Transverse colon (tissue), 4 donors: Measurements from ENCODE around the gene CTDNEP1. TPM values are rescaled to one million over a fixed set of nuclear protein-coding genes. Genes with fewer than 3 reads are reported as not detected.

ENCODE experiments used
- DNase-seq: peaks from one replicate; pipeline ENCODE4 v3.0.0-alpha.2; 2019
- H3K27ac ChIP-seq, 4 donors: fragments of 200-600 bp; sonication (generic); 2 replicates each; pipeline ENCODE4 v1.5.1; 2016 to 2018; ENCODE audit warnings: inconsistent platforms in 4 of 4
- H3K27me3 ChIP-seq: fragments of 200-600 bp; sonication (generic); 2 replicates; pipeline ENCODE4 v1.5.1; 2017; ENCODE audit warnings: inconsistent platforms
- H3K36me3 ChIP-seq, 4 donors: fragments of 200-600 bp; sonication (generic); 2 replicates each; pipeline ENCODE4 v1.5.1; 2017 to 2019; ENCODE audit warnings: inconsistent platforms in 4 of 4
- H3K4me1 ChIP-seq, 4 donors: fragments of 200-600 bp; sonication (generic); 2 replicates each; pipeline ENCODE4 v1.5.1; 2017 to 2020; ENCODE audit warnings: inconsistent platforms in 4 of 4
- H3K4me3 ChIP-seq, 4 donors: fragments of 200-600 bp; sonication (generic); 1 replicate in 1 of 4; 2 replicates in 3 of 4; pipeline versions ENCODE4 v1.5.1 to v1.6.1; 2017 to 2019; ENCODE audit warnings: inconsistent platforms in 4 of 4
- H3K9me3 ChIP-seq, 2 donors: fragments of 200-600 bp; sonication (generic); 2 replicates each; pipeline ENCODE4 v1.5.1; 2017 to 2019; ENCODE audit warnings: inconsistent platforms in 2 of 2
- EP300 ChIP-seq: sonication (generic); formaldehyde crosslinking; IDR thresholded peaks from one replicate; pipeline ENCODE4 v1.6.1; 2017; ENCODE audit warnings: antibody characterized with exemption, low read depth
- POLR2A ChIP-seq: fragments of 450-650 bp; IDR thresholded peaks from one replicate; pipeline ENCODE4 v1.6.1; 2016; ENCODE audit warnings: antibody characterized with exemption, mild to moderate bottlenecking, moderate library complexity
- POLR2AphosphoS5 ChIP-seq, 3 donors: sonication (generic); formaldehyde crosslinking; IDR thresholded peaks; one replicate each; pipeline ENCODE4 v1.6.1; 2016; ENCODE audit warnings: antibody characterized with exemption in 3 of 3
- WGBS, 2 donors: methylation state at CpG; one replicate each; pipeline ENCODE4 v1.1.5; 2018; ENCODE audit warnings: low coverage in 1 of 2; 5-methylcytosine and 5-hydroxymethylcytosine counted together
- in situ Hi-C, 4 donors: fragments of 200-750 bp; cut with MboI; loops; one replicate each; pipeline versions ENCODE4 v1.15.0 to v1.15.1; 2017; ENCODE audit warnings: low sequenced_read_pairs in 3 of 4, low pct_ligation_motif_present in 1 of 4, low pct_unique_long_range_greater_than_20kb in 1 of 4
- intact Hi-C: fragments of 100-400 bp; cut with DNase I; formaldehyde crosslinking; loops from one replicate; pipeline ENCODE4 v1.15.1; 2023; ENCODE audit warnings: low total_unique reads
- total RNA-seq, 4 donors: library from RNA; depleted of rRNA; stranded (reverse); fragments of >200 nt; gene quantifications; one replicate each; pipeline ENCODE4 v1.1.0, GENCODE V29; 2016
- TF ChIP-seq, protein P1 (sequence below), 5 experiments: fragments of 200-600 bp in 3 of 5; fragments of 450-650 bp in 2 of 5; sonication (generic) in 3 of 5; IDR thresholded peaks; 1 replicate in 2 of 5; 2 replicates in 3 of 5; pipeline ENCODE4 v1.5.1; 2016 to 2017; ENCODE audit warnings: antibody characterized with exemption in 5 of 5, inconsistent platforms in 3 of 5, mild to moderate bottlenecking in 2 of 5, moderate library complexity in 1 of 5

CTDNEP1 gene
- total RNA-seq, 4 donors from 2014 or later = 52.3 to 113 (median 60.4) TPM

DNA sequence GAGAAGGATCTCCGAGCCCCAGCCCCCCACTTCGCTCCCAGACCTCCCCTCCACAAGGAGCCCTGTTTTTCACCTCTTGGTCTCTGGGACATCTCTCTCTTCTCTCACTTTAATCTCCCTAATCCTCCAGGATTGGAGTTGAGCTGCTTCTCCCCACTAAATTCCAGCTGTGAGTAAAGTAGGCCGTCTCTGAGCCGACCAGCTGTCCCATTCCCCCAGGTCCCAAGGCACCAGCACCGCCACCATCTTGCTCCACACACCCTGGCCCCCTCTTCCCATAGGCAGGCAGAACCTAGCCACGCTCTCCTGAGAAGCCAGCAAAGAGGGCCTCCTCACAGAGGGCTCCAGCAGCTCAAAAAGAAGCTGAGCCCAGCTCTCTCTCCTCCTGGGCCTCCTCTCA is 32.8 kb downstream of the CTDNEP1 start:
- H3K27ac ChIP-seq = peak overlapping the region; percentile 100
- 72% methylated on average over 6 of the region's 6 CpGs; no CpG with 5 or more reads in 1 of the 2 donors for WGBS, 2 donors
- H3K4me1 ChIP-seq = peaks cover 32 to 69% (median 61%) of the 10 kb centered on the region in 4 donors
- no peak for DNase-seq
- no peaks in the 10 kb centered on the region for H3K9me3 ChIP-seq
- no peaks in the 10 kb centered on the region for H3K27me3 ChIP-seq
- no peak for TF ChIP-seq POLR2A
- TF ChIP-seq EP300 = no peak
- TF ChIP-seq POLR2AphosphoS5 (IDR thresholded peaks at IDR 0.05) = no peak
- TF ChIP-seq, protein P1, sequence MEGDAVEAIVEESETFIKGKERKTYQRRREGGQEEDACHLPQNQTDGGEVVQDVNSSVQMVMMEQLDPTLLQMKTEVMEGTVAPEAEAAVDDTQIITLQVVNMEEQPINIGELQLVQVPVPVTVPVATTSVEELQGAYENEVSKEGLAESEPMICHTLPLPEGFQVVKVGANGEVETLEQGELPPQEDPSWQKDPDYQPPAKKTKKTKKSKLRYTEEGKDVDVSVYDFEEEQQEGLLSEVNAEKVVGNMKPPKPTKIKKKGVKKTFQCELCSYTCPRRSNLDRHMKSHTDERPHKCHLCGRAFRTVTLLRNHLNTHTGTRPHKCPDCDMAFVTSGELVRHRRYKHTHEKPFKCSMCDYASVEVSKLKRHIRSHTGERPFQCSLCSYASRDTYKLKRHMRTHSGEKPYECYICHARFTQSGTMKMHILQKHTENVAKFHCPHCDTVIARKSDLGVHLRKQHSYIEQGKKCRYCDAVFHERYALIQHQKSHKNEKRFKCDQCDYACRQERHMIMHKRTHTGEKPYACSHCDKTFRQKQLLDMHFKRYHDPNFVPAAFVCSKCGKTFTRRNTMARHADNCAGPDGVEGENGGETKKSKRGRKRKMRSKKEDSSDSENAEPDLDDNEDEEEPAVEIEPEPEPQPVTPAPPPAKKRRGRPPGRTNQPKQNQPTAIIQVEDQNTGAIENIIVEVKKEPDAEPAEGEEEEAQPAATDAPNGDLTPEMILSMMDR (IDR thresholded peaks at IDR 0.05) = no peak
- H3K4me3 ChIP-seq = no peak overlapping the region
- in situ Hi-C loops = loop anchor here in 1 of 4 donors (10.0 kb wide), 1 partner anchor 174 kb away; the partner anchor contains the start of gene SLC16A11
- peaks cover 0 to 6% (median under 1%) of the 10 kb centered on the region in 4 donors for H3K36me3 ChIP-seq
- intact Hi-C loops = no loop called here

DNA sequence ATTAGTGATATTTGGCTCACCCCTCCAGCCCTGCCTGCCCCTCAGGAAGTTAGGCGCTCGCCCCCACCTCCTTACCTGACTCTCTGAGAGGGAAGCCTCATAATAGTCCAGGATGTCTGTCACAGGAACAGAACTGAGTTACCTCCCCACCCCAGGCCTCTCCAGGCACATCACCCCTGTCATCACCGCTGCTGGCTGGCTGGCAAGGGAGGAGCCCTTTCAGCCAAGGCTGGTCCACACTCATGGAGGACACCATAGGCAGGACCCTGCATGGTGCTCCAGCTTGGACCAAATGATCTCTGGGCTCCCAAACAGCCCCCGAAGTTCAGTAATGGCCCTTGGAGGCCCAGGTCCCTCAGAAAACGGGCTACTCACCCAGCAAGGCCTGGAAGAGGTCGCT is 33.4 kb downstream of the CTDNEP1 start:
- peak overlapping the region in 1 of 4 donors; percentile 48 for H3K4me3 ChIP-seq
- in situ Hi-C loops (loop anchor here in 1 of 4 donors (10.0 kb wide), 1 partner anchor 173 kb away; the partner anchor contains the start of gene SLC16A11), intact Hi-C loops (no loop called here)
- DNase-seq = no peak
- H3K27ac ChIP-seq = peak overlapping the region; percentile 79 to 100 (median 92)
- H3K4me1 ChIP-seq = peaks cover 34 to 73% (median 63%) of the 10 kb centered on the region in 4 donors
- H3K27me3 ChIP-seq = no peaks in the 10 kb centered on the region
- TF ChIP-seq POLR2A = no peak
- TF ChIP-seq, protein P1 (IDR thresholded peaks at IDR 0.05) = no peak
- TF ChIP-seq EP300 = no peak
- TF ChIP-seq POLR2AphosphoS5 (IDR thresholded peaks at IDR 0.05) = no peak
- no peaks in the 10 kb centered on the region for H3K36me3 ChIP-seq
- no peaks in the 10 kb centered on the region for H3K9me3 ChIP-seq
- 77% methylated on average over 6 of the region's 6 CpGs; no CpG with 5 or more reads in 1 of the 2 donors for WGBS, 2 donors

DNA sequence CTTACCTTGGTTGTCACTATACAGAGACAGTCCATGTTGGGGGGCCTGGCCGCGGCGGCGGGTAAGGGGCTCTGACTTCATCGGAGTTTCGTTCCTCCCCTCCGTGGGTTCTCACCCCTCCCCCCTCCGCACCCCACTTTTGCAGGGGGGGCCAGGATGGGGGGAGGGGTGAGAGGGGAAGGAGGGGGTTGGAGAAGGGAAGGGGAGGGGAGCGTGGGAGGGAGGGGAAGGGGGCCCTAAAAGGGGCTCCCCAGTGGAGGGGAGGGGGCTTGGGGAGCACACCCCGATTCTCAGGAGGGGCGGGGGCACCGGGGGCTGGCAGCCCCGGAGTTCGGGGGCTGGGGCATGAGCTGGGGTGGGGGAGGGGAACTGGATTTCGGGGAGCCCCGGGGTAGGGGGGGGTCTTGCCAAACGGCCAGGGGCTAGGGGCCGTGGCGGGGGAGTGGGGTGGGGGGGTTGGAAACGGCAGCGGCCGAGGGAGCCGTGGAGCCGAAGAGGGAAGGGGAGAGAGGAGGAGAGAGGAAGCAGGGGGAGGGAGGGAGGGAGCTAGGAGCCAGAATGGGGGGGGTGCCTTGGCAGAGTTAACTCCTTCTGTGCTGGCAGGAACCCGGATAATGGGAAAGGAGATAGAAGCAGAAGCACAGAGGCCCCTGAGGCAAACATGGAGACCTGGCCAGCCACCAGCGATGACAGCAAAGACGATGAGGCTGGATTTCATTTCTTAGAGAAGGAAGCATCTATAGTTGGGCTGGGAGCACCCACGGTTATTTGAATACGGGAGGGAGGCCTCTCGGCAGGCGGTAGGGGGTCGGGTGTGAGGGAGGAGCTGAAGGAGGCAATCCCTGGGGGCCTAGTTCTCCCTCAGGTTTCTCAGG is 34.2 kb downstream of the CTDNEP1 start:
- Histone ChIP-seq H3K36me3 (no peaks in the 10 kb centered on the region), H3K27ac (peak overlapping the region; percentile 79 to 100 (median 92)), H3K4me3 (peak overlapping the region; percentile 34 to 48 (median 36)), H3K4me1 (peaks cover 34 to 73% (median 63%) of the 10 kb centered on the region in 4 donors), H3K27me3 (no peaks in the 10 kb centered on the region), H3K9me3 (no peaks in the 10 kb centered on the region)
- peak; percentile 63 for DNase-seq
- in situ Hi-C loops = loop anchor here in 1 of 4 donors (10.0 kb wide), 1 partner anchor 173 kb away; the partner anchor contains the start of gene SLC16A11
- intact Hi-C loops = no loop called here
- 2 to 5% methylated on average over 8 to 25 of the region's 32 CpGs for WGBS, 2 donors
- TF ChIP-seq, protein P1 (IDR thresholded peaks at IDR 0.05) = no peak
- no peak for TF ChIP-seq EP300
- TF ChIP-seq POLR2A = no peak
- no peak for TF ChIP-seq POLR2AphosphoS5 (IDR thresholded peaks at IDR 0.05)
